Lower leg skin (tissue), 4 donors: Measurements from ENCODE around the gene KRT16. TPM values are rescaled to one million over a fixed set of nuclear protein-coding genes. Genes with fewer than 3 reads are reported as not detected.

ENCODE experiments used
- DNase-seq, 2 donors: peaks; one replicate each; pipeline ENCODE4 v3.0.0-alpha.2; 2019; ENCODE audit warnings: low spot score in 2 of 2
- H3K4me3 ChIP-seq: fragments of 200-600 bp; sonication (generic); 2 replicates; pipeline ENCODE4 v1.5.1; 2017; ENCODE audit warnings: mild to moderate bottlenecking, low read depth; ENCODE audit not compliant: poor library complexity, severe bottlenecking
- POLR2A ChIP-seq, 2 donors: fragments of 450-650 bp; IDR thresholded peaks; one replicate each; pipeline ENCODE4 v1.6.1; 2016 to 2017; ENCODE audit warnings: antibody characterized with exemption in 2 of 2, mild to moderate bottlenecking in 1 of 2, moderate library complexity in 1 of 2
- WGBS, 2 donors: methylation state at CpG; one replicate each; pipeline ENCODE4 v1.1.5; 2018; 5-methylcytosine and 5-hydroxymethylcytosine counted together
- intact Hi-C: fragments of 100-400 bp; cut with DNase I; formaldehyde crosslinking; loops from one replicate; pipeline ENCODE4 v1.15.0; 2023; ENCODE audit warnings: low total_unique reads
- total RNA-seq, 4 donors: library from RNA; depleted of rRNA; stranded (reverse); fragments of >200 nt; gene quantifications; one replicate each; pipeline ENCODE4 v1.1.0, GENCODE V29; 2016
- TF ChIP-seq, protein P1 (sequence below), 3 donors: fragments of 450-650 bp; IDR thresholded peaks; one replicate each; pipeline ENCODE4 v1.5.1; 2016; ENCODE audit warnings: antibody characterized with exemption in 3 of 3, mild to moderate bottlenecking in 3 of 3, moderate library complexity in 2 of 3

KRT16 gene
- total RNA-seq, 4 donors from 2014 or later, result 79.2 to 447 (median 81.8) TPM

DNA sequence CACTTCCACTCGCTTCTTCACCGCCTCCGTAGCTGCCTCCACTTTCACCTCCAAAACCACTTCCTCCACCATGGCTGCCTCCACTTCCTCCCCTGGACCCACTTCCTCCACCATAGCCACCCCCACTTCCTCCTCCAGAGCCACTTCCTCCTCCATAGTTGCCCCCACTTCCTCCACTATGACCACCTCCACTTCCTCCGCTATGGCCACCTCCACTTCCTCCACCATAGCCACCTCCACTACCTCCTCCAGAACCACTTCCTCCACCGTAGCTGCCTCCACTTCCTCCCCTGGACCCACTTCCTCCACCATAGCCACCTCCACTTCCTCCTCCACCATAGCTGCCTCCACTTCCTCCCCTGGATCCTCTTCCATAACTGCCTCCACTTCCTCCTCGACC is 45.2 kb downstream of the KRT16 start:
- no peak for DNase-seq
- 83 to 90% methylated on average over 6 of the region's 6 CpGs for WGBS, 2 donors
- intact Hi-C loops, result no loop called here
- H3K4me3 ChIP-seq, result no peak overlapping the region
- TF ChIP-seq, protein P1, sequence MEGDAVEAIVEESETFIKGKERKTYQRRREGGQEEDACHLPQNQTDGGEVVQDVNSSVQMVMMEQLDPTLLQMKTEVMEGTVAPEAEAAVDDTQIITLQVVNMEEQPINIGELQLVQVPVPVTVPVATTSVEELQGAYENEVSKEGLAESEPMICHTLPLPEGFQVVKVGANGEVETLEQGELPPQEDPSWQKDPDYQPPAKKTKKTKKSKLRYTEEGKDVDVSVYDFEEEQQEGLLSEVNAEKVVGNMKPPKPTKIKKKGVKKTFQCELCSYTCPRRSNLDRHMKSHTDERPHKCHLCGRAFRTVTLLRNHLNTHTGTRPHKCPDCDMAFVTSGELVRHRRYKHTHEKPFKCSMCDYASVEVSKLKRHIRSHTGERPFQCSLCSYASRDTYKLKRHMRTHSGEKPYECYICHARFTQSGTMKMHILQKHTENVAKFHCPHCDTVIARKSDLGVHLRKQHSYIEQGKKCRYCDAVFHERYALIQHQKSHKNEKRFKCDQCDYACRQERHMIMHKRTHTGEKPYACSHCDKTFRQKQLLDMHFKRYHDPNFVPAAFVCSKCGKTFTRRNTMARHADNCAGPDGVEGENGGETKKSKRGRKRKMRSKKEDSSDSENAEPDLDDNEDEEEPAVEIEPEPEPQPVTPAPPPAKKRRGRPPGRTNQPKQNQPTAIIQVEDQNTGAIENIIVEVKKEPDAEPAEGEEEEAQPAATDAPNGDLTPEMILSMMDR (IDR thresholded peaks at IDR 0.05), result no peak
- TF ChIP-seq POLR2A (IDR thresholded peaks at IDR 0.05), result no peak

DNA sequence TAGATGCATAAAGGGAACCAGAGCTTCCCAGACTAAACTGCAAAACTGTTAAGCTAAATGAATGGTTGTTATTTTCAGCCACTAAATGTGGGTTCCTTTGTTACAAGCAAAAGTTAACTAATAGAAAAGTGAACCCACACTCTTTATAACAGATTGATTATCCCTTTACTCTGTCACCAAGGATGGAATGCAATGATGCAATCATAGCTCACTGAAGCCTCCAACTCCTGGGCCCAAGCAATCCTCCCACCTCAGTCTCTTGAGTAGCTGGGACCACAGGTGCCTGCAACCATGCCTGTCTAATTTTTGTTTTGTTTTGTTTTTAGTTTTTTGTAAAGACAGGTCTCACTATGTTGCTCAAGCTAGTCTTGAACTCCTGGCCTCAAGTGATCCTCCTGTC is 47.2 kb downstream of the KRT16 start:
- DNase-seq, result no peak
- TF ChIP-seq POLR2A (IDR thresholded peaks at IDR 0.05), result no peak
- TF ChIP-seq, protein P1 (IDR thresholded peaks at IDR 0.05), result no peak
- H3K4me3 ChIP-seq, result no peak overlapping the region
- intact Hi-C loops, result no loop called here

DNA sequence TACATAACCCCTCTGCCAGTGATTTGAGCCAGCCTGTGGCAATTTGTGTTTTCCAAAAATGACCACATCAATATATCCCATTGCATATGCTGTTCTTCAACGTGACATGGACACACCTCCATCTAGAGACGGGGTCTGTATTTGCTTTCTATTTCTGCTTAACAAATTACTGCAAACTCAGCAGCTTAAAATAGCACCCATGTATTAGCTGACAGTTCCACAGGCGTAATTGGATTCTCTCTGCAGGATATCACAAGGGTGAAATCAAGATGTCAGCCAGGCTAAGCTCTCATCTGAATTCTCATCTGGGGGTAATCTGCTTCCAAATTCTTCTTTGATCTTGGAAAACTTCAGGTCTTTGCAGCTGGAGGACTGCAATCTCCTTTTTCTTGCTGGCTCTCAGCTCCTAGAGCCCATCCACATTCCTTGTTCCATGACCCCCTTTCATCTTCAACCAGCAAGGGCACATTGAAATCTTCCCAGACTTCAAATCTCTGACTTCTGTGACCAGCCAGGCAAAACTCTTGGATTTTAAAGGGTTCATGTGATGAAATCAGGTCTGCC is 48.9 kb downstream of the KRT16 start:
- intact Hi-C loops, result no loop called here
- WGBS, 2 donors, result 44 to 46% methylated on average over 3 of the region's 3 CpGs
- H3K4me3 ChIP-seq, result no peak overlapping the region
- TF ChIP-seq, protein P1 (IDR thresholded peaks at IDR 0.05), result no peak
- TF ChIP-seq POLR2A (IDR thresholded peaks at IDR 0.05), result no peak
- DNase-seq, result no peak

DNA sequence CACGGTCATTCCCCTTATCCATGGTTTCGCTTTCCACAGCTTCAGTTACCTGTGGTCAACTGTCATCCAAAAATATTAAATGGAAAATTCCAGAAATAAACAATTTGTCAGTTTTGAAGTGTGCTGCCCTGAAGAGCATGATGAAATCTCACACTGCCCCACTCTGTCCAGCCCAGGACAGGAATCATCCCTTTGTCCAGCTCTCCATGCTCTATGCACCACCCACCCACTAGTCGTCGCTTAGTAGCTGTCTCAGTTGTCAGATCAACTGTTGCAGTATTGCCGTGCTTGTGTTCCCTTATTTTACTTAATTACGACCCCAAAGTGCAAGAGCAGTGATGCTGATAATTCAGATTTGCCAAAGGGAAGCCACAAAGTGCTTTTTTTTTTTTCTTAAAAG is 51.0 kb downstream of the KRT16 start:
- whole genome bisulfite sequencing, 2 donors, result 89 to 91% methylated on average over 6 of the region's 6 CpGs
- DNase-seq, result no peak
- no peak overlapping the region for H3K4me3 ChIP-seq
- intact Hi-C loops, result no loop called here
- no peak for TF ChIP-seq POLR2A (IDR thresholded peaks at IDR 0.05)
- TF ChIP-seq, protein P1 (IDR thresholded peaks at IDR 0.05), result no peak

Other genes starting within 250 kb of the KRT16 start
- 100 to 1,000 TPM in 1 of 4 donors, 1 to 10 TPM in 1, under 1 TPM in 1, not detected in 1; 0.25 to 117 (median 4.4) TPM for gene KRT33B, start 243.0 kb downstream of the KRT16 start, total RNA-seq
- gene KRT34, start 230.5 kb downstream of the KRT16 start, total RNA-seq, result 100 to 1,000 TPM in 1 of 4 donors, 10 to 100 TPM in 1, 1 to 10 TPM in 1, under 1 TPM in 1; 0.72 to 143 (median 6.3) TPM
- 100 to 1,000 TPM in 1 of 4 donors, 10 to 100 TPM in 3; 15.9 to 197 (median 24.1) TPM for gene KRT31, start 215.2 kb downstream of the KRT16 start, total RNA-seq
- not detected for gene KRT37, start 188.2 kb downstream of the KRT16 start, total RNA-seq
- 1 to 10 TPM in 2 of 4 donors, not detected in 2; 1.3 to 1.8 TPM for gene KRT38, start 171.8 kb downstream of the KRT16 start, total RNA-seq
- gene KRT32, start 145.4 kb downstream of the KRT16 start, total RNA-seq, result 10 to 100 TPM in 1 of 4 donors, under 1 TPM in 1, not detected in 2; 0.46 to 11.6 TPM
- gene KRT35, start 131.6 kb downstream of the KRT16 start, total RNA-seq, result under 1 TPM in 1 of 4 donors, not detected in 3; 0.84 TPM
- gene KRT36, start 122.9 kb downstream of the KRT16 start, total RNA-seq, result under 1 TPM in 1 of 4 donors, not detected in 3; 0.97 TPM
- under 1 TPM in 2 of 4 donors, not detected in 2; 0.19 to 0.46 TPM for gene KRT13, start 107.2 kb downstream of the KRT16 start, total RNA-seq
- gene KRT15, start 93.9 kb downstream of the KRT16 start, total RNA-seq, result 1,000 to 10,000 TPM in 2 of 4 donors, 100 to 1,000 TPM in 2; 802 to 1,380 (median 1,140) TPM
- gene KRT19, start 84.5 kb downstream of the KRT16 start, total RNA-seq, result 100 to 1,000 TPM in 3 of 4 donors, 10 to 100 TPM in 1; 96.0 to 482 (median 285) TPM
- gene KRT9, start 40.7 kb downstream of the KRT16 start, total RNA-seq, result 1 to 10 TPM in 1 of 4 donors, under 1 TPM in 2, not detected in 1; 0.47 to 1.6 (median 0.91) TPM
- 1,000 to 10,000 TPM; 4,210 to 7,487 (median 6,656) TPM for gene KRT14, start 25.9 kb downstream of the KRT16 start, total RNA-seq
- 1,000 to 10,000 TPM in 2 of 4 donors, 100 to 1,000 TPM in 2; 474 to 1,574 (median 971) TPM for gene KRT17, start 11.8 kb upstream of the KRT16 start, total RNA-seq
- 100 to 1,000 TPM; 211 to 299 (median 249) TPM for gene EIF1, start 76.1 kb upstream of the KRT16 start, total RNA-seq
- gene GAST, start 99.6 kb upstream of the KRT16 start, total RNA-seq, result not detected
- 1 to 10 TPM in 2 of 4 donors, under 1 TPM in 2; 0.75 to 1.8 (median 1.1) TPM for gene HAP1, start 121.9 kb upstream of the KRT16 start, total RNA-seq
- gene JUP, start 173.9 kb upstream of the KRT16 start, total RNA-seq, result 1,000 to 10,000 TPM; 1,980 to 2,336 (median 2,116) TPM
- gene P3H4, start 199.2 kb upstream of the KRT16 start, total RNA-seq, result 10 to 100 TPM; 12.8 to 14.5 (median 13.2) TPM
- gene FKBP10, start 200.2 kb upstream of the KRT16 start, total RNA-seq, result 10 to 100 TPM in 1 of 4 donors, 1 to 10 TPM in 3; 4.2 to 25.4 (median 6.8) TPM
- gene NT5C3B, start 223.5 kb upstream of the KRT16 start, total RNA-seq, result 10 to 100 TPM; 17.7 to 35.1 (median 25.9) TPM
- gene KLHL10, start 225.1 kb upstream of the KRT16 start, total RNA-seq, result not detected